ENCODE results near the gene ODAM.
"Not testable (repeated sequence)": the region's sequence is repeated elsewhere in the genome, so short reads cannot be mapped to it uniquely, and the experiment has no call there.

The ODAM gene

GRCh38 chr4:70187216-70187615 lies 8.3 kb upstream of the ODAM start:
- DNase-seq (ENCODE audit: low read depth): no peak
- no peak overlapping the region for H3K4me3 ChIP-seq (ENCODE audit: low read depth, low read length)
- TF ChIP-seq CTCF (IDR thresholded peaks at IDR 0.05; ENCODE audit: low read depth, low read length, missing control alignments): no peak

GRCh38 chr4:70190579-70190978 lies 4.9 kb upstream of the ODAM start:
- no peak for TF ChIP-seq CTCF (IDR thresholded peaks at IDR 0.05; ENCODE audit: low read depth, low read length, missing control alignments)
- no peak for DNase-seq (ENCODE audit: low read depth)

GRCh38 chr4:70191647-70192046 lies 3.9 kb upstream of the ODAM start:
- H3K4me3 ChIP-seq (ENCODE audit: low read depth, low read length): no peak overlapping the region
- no peak for TF ChIP-seq CTCF (IDR thresholded peaks at IDR 0.05; ENCODE audit: low read depth, low read length, missing control alignments)
- DNase-seq (ENCODE audit: low read depth): no peak

More at GRCh38 chr4:70190579-70190978, 4.9 kb upstream of the ODAM start:
- H3K4me3 ChIP-seq (ENCODE audit: low read depth, low read length): no peak overlapping the region

- no peak overlapping the region for H3K4me3 ChIP-seq (ENCODE audit: low read depth, low read length)
- TF ChIP-seq CTCF (IDR thresholded peaks at IDR 0.05; ENCODE audit: low read depth, low read length, missing control alignments): no peak
- DNase-seq (ENCODE audit: low read depth): no peak
Measured at GRCh38 chr4:70192895-70193294, 2.6 kb upstream of the ODAM start.

- DNase-seq (ENCODE audit: low read depth): no peak
- no peak for TF ChIP-seq CTCF (IDR thresholded peaks at IDR 0.05; ENCODE audit: low read depth, low read length, missing control alignments)
Measured at GRCh38 chr4:70196857-70197256, 1.3 kb downstream of the ODAM start.

GRCh38 chr4:70197842-70198241 lies 2.3 kb downstream of the ODAM start:
- TF ChIP-seq CTCF (IDR thresholded peaks at IDR 0.05; ENCODE audit: low read depth, low read length, missing control alignments): no peak
- DNase-seq (ENCODE audit: low read depth): no peak
- no peak overlapping the region for H3K4me3 ChIP-seq (ENCODE audit: low read depth, low read length)

More at GRCh38 chr4:70196857-70197256, 1.3 kb downstream of the ODAM start:
- H3K4me3 ChIP-seq (ENCODE audit: low read depth, low read length): no peak overlapping the region

GRCh38 chr4:70203601-70204000 lies 8.1 kb downstream of the ODAM start:
- H3K4me3 ChIP-seq (ENCODE audit: low read depth, low read length): no peak overlapping the region
- no peak for DNase-seq (ENCODE audit: low read depth)
- TF ChIP-seq CTCF (IDR thresholded peaks at IDR 0.05; ENCODE audit: low read depth, low read length, missing control alignments): no peak

GRCh38 chr4:70212752-70213151 lies 17.2 kb downstream of the ODAM start:
- not testable (repeated sequence) for DNase-seq (ENCODE audit: low read depth); H3K4me3 ChIP-seq (ENCODE audit: low read depth, low read length)

GRCh38 chr4:70216109-70216508 lies 20.6 kb downstream of the ODAM start:
- not testable (repeated sequence) for DNase-seq (ENCODE audit: low read depth); H3K4me3 ChIP-seq (ENCODE audit: low read depth, low read length)

- not testable (repeated sequence) for H3K4me3 ChIP-seq (ENCODE audit: low read depth, low read length); DNase-seq (ENCODE audit: low read depth)
Measured at GRCh38 chr4:70216550-70216949, 21.0 kb downstream of the ODAM start.

GRCh38 chr4:70221389-70221788 lies 25.9 kb downstream of the ODAM start:
- not testable (repeated sequence) for H3K4me3 ChIP-seq (ENCODE audit: low read depth, low read length); DNase-seq (ENCODE audit: low read depth)

All from GM12864 (cell line).